Activated CD4-positive, alpha-beta T cell treated with anti-CD3 and anti-CD28 coated beads, Interleukin-2, amount 50 U/mL, for 24 hours (primary cell): ENCODE measurements around the gene SNAP91.
"Not testable (repeated sequence)": the region's sequence is repeated elsewhere in the genome, so short reads cannot be mapped to it uniquely, and the experiment has no call there.

Source experiments
- DNase-seq, 2 donors: peaks; one replicate each; pipeline ENCODE4 v3.0.0-alpha.2; 2020; ENCODE audit warnings: low read depth in 1 of 2, low spot score in 1 of 2

SNAP91 gene

DNA sequence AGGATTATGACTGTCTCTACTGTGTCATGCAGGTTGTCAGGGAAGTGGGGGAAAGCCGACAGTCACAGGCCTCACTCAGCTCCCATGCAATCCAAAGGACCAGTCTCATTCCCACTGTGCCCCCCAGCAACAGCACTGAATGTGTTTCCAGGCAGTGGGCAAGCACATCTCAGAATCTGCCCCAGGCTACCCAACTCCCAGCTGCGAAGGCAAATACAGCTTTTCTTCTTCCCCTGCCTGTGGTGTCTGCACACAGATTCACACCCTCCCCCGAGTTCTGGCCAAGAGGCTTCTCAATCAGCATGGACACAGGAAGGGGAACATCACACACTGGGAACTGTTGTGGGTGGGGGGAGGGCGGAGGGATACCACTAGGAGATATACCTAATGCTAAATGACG, 75.3 kb downstream of the SNAP91 start:
- DNase-seq = no peak

DNA sequence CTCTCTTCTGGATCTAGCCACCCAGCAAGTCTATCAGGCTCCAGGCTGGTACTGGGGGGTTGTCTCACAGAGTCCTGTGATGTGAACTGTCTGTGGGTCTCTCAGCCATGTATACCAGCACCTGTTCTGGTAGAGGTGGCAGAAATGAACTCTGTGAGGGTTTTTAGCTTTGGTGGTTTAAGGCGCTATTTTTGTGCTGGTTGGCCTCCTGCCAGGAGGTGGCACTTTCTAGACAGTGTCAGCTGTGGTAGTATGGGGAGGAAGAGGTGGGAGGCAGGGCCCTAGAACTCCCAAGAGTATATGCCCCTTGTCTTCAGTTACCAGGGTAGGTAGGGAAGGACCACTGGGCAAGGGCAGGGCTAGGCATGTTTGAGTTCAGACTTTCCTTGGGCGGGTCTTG, 75.8 kb downstream of the SNAP91 start:
- DNase-seq = no peak

DNA sequence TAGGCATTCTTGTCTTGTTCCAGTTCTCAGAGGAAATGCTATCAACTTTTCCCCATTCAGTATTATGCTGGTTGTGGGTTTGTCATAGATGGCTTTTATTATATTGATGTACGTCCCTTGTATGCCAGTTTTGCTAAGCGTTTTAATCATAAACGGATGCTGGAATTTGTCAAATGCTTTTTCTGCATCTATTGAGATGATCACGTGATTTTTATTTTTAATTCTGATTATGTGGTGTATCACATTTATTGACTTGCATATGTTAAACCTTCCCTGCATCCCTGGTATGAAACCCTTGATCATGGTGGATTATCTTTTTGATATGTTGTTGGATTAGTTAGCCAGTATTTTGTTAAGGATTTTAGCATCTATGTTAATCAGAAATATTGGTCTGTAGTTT, 79.0 kb downstream of the SNAP91 start:
- not testable (repeated sequence) for DNase-seq

DNA sequence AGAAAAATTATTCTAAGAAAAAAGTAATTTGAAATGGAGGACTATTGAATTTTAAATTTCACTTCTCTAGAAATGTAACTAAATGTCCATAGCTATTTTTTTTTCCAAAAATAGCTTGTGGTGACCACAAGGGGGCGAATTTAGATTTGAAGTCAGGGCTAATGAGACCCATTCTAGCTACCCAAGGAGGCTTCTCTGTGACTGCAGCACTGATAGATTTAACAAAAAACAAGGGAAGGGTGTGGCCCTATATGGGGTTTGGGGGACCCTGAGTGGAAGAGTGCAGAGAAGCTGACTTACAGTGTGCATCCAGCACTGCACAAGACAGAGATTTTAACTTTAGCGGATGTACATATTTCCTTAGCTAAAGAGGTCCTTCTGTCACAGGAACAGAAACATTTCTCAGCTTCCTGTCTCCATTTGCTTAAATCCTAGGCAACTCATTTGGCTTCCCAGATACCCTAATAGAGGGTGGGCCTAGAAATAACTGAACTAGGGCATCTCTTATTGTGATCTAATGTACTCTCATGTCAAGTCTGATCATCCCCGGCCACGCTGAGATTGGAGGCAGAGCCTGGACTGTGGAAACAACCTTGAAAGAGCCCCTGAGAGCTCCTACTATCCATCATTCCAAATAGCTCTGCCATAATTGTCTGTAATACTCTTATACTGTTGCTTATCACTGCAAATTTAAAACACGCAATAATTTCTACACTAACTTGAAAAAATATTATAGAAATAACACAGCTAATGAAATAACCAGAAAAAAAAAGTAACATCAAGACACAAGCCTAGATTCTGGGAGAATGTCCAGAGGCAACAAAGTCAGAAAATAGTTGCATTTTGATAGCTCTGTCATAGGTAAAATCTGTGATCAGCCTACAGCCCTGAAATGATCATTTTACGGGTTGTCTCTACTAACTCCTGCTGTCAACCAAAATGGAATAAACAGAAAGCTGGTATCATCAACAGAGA, 93.6 kb downstream of the SNAP91 start:
- DNase-seq = no peak

DNA sequence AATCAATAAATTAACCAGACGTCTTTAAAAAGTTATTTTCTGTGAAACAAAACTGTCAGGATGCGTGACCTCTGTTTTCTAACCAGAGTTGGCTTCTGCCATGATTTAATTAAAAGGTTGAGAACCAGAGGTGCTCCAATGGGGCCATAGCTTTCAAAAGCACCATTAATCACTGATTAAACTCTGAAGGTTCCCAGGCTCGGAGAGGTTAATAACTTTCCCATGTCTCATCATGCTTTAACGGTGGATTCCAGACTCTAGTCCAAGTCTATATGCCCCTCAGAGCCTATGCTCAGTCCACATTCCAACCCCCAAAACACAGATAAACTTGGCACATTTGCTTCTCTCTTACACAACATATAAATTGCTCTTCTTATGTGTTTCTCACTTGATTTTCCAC, 95.5 kb downstream of the SNAP91 start:
- DNase-seq = no peak

DNA sequence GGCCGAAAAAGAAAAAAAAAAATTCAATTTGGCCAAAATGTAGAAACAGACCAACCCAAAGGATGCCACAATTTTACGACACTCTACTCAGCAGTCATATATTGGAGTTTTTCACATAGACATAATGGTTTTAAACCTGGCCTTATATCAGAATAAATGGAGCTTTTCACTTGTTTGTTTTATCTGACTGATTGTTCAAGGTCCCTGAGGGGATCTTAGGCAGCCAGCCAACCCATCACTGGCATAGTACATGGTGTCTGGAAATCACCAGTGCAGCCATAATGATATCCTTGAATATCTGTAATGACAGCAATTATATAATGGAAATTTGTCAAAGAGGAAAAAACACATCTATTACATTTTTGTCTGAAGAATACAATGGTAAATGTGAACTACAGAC, 99.7 kb downstream of the SNAP91 start:
- no peak for DNase-seq

DNA sequence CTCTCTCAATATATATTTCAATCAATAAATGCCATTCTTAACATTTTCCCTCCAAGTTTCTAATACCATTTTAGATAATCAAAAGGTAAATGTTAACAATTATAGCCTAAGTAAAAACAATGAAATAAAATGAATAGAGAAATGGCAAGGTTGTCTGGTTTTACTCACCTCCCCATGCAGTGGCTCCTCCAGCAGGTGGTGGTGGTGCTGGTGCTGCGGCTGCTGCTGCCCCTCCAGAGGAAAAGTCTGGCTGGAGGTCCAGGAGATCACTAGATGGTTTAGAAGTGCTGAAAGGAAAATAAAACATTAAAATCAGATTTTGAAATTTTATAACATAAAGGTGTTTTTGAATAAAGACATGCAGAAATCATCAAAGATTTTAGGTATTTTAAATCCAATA, 103.4 kb downstream of the SNAP91 start:
- DNase-seq = no peak

DNA sequence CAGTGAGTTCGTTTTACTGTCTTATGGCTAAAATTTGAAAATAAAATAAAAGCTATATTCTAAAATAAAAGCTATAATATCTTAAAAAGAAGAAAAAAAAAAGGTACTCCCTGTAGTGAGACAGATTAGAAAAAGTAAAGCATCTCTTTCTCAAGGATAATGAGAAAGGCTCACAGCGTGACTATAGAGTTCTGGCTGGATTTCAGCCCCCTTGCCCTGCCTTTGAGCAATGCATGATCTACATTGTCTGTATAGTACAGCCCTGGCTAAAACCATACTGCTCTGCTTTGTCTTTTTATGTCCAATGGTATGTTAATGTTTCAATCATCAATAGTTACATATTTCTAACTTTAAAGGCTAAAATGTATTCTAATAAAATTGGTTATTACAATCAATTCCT, 105.3 kb downstream of the SNAP91 start:
- DNase-seq = no peak

DNA sequence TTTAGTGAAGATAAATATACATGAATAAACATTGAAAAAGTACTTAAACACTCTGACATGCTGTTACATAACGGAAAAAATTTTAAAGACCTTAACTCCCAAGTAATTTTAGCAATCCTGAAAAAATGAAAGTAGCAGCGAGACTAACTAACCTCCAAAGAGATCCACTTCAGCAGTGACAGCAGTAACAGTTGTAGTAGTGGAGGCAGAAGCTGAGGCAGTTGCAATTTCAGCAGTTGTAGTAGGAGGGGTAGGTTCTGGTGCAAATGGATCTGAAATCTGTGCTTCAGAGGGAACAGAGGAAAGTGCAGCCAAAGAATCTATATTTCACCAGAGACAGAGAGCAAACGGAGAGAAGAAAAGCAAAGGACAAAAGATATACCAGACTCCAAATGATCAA, 107.8 kb downstream of the SNAP91 start:
- DNase-seq = no peak

DNA sequence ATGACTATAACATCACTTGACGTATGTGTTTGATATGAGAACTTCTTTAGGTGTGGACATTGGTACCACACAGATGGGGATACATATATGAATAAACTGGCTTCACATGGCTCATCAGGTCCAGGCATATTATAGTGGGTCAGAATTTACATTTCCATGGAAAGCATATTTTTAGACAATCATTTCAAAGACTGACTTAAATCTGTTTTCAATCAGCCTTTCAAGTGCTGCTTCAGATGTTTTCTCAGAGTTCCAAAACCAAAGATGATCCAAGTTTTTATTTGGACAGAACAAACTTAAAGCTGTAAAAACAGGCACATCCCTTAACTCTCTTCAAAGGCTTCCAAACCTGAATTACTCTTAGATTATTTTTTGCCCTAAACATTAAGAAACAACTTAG, 108.4 kb downstream of the SNAP91 start:
- no peak for DNase-seq

DNA sequence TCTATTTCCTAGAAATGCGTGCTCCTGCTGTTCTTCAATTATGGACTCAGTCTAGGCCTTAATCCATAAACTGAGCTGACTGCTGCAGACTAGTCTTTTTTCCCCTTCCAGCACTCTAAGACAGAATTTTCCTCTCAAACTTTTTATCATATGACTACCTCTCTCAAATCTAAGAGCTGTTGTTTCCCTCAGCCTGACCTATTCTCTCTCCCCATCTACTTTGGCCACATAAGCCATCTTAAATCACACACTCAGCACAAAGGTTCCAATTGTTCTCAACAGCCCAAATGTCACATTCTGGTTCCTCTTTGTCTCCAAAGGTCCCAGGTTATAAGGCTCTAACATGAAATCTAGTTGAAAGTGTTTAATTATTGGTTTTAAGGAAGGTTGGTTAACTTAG, 111.4 kb downstream of the SNAP91 start:
- no peak for DNase-seq

DNA sequence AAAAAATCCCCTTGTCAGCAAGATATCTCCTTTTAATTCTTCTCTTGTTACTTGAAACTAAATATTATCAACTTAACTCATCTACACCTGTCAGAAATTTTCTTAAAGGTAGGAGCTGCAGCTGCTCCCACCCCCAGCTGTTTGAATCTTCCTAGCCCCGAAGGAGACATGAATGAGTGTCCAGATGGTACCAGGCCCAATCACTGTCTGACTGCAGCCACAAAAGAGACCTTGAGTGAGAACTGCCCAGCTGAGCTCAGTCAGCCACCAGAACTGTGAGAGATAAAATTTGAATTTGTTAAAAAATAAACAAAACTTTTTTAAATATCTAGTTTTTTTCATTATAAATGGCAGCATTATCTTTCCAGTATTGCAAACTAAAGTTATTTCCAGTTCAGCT, 111.8 kb downstream of the SNAP91 start:
- no peak for DNase-seq

DNA sequence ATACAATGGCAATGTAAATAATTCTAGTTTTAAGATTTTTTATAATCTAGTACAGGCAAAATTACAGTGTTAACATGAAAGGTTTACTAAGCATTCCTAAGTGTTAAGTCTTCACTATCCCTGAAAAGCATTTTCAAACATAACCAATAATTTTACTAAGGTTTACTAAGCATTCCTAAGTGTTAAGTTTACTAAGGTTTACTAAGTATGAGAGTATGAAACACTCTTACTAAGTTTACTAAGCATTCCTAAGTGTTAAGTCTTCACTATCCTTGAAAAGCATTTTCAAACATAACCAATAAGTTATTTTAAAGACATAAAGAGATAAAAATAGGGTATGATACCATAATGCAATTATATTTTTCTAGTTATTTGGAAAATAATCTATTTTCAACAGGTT, 114.0 kb downstream of the SNAP91 start:
- DNase-seq = no peak

DNA sequence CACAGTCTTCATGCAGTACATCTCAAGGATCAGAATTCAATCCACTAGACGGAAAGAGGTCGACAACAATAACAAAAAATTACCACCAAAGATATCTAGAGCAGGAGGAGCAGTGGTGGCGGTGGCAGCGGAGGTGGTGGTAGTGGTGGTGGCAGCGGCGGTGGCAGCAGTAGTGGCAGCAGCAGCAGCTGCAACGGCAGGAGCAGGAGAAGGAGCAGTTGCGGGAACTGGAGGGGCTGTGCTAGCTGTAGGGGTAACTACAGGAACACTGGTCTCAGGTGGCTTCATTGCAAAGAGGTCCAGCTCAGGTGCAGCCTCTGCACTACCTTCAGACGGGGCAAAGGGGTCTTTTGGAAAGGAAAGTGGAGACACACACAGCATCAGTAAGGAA, 115.5 kb downstream of the SNAP91 start:
- DNase-seq = no peak

DNA sequence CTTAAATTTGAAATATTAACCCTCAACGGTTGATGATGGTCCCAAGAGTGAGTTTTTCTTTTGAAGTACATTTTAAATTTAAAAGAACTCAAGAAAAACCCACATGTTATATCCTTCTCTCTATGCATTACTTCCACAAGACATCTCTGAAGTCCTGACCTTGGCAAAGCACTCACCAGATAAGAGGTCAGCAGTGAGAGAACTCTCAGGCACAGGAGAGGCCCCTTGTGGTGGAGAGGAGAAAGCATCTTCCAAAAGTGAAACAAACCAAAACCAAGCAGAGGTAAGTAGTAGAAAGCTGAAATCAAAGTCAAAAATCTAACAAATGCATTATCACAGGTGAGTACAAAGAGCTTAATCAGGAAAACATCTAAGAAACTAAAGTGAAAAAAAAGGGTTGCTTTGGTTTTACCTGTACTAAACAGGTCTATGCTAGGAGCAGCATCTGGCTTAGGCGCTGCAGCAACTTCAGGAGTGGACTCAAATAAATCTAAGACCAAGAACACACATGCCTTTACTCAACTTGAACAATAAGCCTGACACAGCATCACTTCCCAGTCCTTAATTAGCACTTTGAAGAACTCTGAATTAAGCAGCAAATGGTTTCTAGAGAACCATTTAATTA, 116.0 kb downstream of the SNAP91 start:
- DNase-seq = no peak

DNA sequence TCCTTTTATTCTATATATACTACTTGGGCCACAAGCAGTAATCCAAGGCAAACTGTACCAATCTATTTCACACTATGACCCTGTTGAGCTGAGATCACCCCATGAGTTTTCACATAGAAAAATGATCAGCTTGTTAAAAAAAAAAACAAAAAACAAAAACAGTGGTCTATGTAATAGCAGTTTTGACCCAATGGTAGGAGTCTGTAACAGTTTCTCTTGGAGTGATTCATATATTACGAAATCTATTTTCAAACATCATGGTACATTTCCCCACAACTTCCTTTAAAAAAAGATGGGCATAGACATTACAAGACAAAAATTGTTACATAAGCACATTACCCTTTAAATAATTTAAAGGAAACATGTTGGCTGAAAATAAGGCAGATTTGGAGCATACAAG, 118.5 kb downstream of the SNAP91 start:
- no peak for DNase-seq

DNA sequence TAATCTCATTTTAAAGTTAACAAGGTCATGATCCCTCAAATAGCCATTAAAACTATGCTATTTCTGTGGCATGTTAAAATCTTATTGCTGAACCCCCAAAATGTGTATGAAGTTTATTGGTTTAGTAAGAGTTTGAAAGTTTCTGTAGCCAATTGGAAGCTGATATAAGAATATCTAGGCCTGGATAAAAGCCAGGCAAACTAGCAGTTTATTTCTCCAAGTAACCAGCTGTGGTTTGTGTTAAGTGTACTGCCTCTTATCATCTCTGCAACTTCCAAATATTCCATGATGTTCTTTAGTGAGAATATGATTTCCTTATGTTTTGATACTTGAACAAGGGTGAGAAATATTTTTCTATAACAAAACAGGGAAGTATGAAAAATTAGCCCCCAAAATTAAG, 119.8 kb downstream of the SNAP91 start:
- no peak for DNase-seq

DNA sequence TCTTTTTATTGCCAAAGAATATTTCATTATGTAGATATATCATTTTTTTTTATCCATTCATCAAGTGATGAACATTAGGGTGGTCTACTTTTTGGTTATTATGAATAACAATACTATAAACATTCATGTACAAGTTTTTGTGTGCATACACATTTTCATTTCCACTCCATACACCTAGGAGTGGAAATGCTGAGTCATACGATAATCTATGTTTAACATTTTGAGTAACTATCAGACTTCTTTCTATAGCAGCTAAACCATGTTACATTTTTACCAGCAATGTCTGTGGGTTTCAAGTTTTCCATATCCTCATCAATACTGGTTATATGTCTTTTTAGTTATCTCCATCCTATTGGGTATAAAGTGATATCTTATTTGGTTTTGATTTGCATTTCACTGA, 130.8 kb downstream of the SNAP91 start:
- no peak for DNase-seq

DNA sequence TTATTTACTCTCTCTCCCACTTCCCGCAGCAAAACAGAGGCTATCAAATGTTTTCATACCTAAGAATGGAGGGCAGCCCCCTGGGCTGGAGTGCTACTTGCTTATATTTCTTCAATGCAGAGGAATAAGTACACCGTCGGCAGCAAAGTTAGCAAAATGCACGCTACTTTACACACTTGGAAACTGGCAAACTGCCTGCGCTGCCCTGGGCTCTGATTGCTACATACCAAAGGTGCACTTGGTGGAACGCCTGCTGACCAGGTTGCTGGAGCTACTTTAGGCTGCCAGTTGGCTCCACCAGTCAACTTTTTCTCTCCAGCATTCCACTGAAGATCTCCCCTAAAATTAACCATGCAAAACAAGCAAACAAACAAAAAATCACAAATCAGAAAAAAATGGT, 134.1 kb downstream of the SNAP91 start:
- no peak for DNase-seq

DNA sequence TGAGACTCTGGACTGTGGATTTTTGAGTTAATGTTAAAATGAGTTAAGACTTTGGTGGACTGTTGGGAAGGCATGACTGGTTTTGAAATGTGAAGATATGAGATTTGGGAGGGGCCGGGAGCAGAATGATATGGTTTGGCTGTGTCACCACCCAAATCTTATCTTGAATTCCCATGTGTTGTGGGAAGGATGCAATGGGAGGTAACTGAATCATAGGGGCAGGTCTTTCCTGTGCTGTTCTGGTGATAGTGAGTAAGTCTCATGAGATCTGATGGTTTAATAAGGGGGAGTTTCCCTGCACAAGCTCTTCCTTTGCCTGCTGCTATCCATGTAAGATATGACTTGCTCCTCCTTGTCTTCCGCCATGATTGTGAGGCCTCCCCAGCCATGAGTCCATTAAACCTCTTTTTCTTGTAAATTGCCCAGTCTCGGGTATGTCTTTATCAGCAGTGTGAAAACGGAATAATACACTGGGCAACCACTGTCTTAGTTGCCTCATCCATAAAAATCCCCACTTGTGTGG, 137.2 kb downstream of the SNAP91 start:
- not testable (repeated sequence) for DNase-seq

DNA sequence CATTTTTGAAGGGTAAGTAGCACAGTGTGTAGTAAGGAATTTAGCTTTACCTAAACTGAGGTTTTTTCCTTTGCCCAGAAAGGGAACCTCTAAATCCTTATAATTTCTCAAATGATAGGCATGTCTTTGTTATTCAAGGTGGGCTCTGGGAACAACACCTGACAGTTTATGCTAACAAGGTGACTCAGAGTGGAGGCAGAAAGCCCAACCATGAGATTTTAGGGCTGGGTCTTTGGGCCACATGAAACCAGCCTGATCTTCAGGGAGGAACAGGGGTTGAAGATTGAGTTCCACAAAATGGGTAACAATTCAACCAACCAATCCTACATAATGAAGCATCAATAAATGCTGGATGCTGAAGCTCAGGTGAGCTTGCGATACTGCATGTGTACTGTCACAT, 149.9 kb downstream of the SNAP91 start:
- no peak for DNase-seq

DNA sequence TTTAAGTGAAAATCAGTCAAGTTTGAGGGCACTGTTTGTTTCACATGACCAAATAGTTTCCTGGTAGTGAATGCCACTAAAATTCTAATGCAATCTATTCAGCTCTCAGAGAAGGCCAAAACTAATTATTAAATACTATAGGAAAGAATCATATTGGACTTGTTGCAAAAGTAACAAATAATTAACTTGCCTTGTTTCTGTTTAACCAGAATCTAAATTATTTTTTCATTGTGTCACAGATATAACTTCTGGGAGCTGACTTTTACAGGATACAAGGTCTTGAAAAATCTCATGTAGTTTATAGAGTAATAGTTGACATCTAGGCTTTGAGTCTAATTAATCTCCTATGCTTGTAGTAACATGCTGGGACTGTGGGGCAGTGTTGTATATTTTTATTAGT, 152.0 kb downstream of the SNAP91 start:
- no peak for DNase-seq
